ENCODE data around the gene IFIH1. TPM values are rescaled to one million over a fixed set of nuclear protein-coding genes. Genes with fewer than 3 reads are reported as not detected.

IFIH1 gene
- total and polyA plus RNA-seq, 2 donors (not counting 3 experiments of a cell fraction or from before 2014, with no cell fraction given) = 1.3 to 6.9 TPM

GRCh38 chr2:162256591-162256991, 61.9 kb downstream of the IFIH1 start:
- Histone ChIP-seq H3K4me1 (ENCODE audit: control insufficient read depth, extremely low read depth, insufficient read depth, low read length) (peaks cover 10% of the 10 kb centered on the region), H3K79me2 (ENCODE audit: control insufficient read depth, insufficient read depth, low read length) (no peaks in the 10 kb centered on the region), H3K27ac (ENCODE audit: insufficient read depth, low read depth, low read length) (no peak overlapping the region), H3K36me3 (ENCODE audit: control insufficient read depth in 2 of 2, extremely low read depth in 1 of 2, insufficient read depth in 2 of 2, low read length in 2 of 2) (no peaks in the 10 kb centered on the region), H3K4me2 (ENCODE audit: insufficient read depth, low read length) (no peak overlapping the region), H3K9me3 (replicated peaks; ENCODE audit: control insufficient read depth, insufficient read depth, low read length) (no peaks in the 10 kb centered on the region), H3K4me3 (replicated peaks in 1 of 3; ENCODE audit: insufficient read depth in 1 of 3, low read depth in 1 of 3, low read length in 3 of 3) (no peak overlapping the region), H2AFZ (ENCODE audit: low read depth, low read length) (no peak overlapping the region), H3K9me1 (replicated peaks; ENCODE audit: control insufficient read depth, extremely low read depth, insufficient read depth, low read length) (no peaks in the 10 kb centered on the region), H3K9ac (replicated peaks; ENCODE audit: extremely low read depth, insufficient read depth, low read length) (no peak overlapping the region), H3K27me3 (ENCODE audit: control insufficient read depth in 2 of 2, insufficient read depth in 2 of 2, low read length in 2 of 2) (no peaks in the 10 kb centered on the region), H4K20me1 (replicated peaks; ENCODE audit: control insufficient read depth, extremely low read depth, insufficient read depth, low read length) (no peaks in the 10 kb centered on the region)
- no peak for DNase-seq (ENCODE audit: low read depth, low spot score)
- no peak for FAIRE-seq
- BruUV-seq (replicated peaks) = no TSS peak
- CTCF ChIA-PET = interaction anchor here (1.3 to 1.8 kb wide), 2 partner anchors 11 to 15 kb away, joined by 3 to 5 read pairs; no protein-coding TSS in a partner anchor
- POLR2A ChIA-PET = no interaction called here
- intact Hi-C loops (cut with micrococcal nuclease) = no loop called here
- TF ChIP-seq FOS (IDR thresholded peaks at IDR 0.05; ENCODE audit: borderline replicate concordance, insufficient read depth, low read length) (peak; percentile 36), JUN (IDR thresholded peaks at IDR 0.05; ENCODE audit: borderline replicate concordance, insufficient read depth, insufficient read length, low read depth) (no peak)
- dilution Hi-C loops (cut with MboI; ENCODE audit: extremely low pct_ligation_motif_present, low sequenced_read_pairs) = no loop called here

- Histone ChIP-seq H3K27ac (ENCODE audit: insufficient read depth, low read depth, low read length) (no peak overlapping the region), H3K4me3 (replicated peaks in 1 of 3; ENCODE audit: insufficient read depth in 1 of 3, low read depth in 1 of 3, low read length in 3 of 3) (no peak overlapping the region), H3K4me1 (ENCODE audit: control insufficient read depth, extremely low read depth, insufficient read depth, low read length) (no peaks in the 10 kb centered on the region), H3K9ac (replicated peaks; ENCODE audit: extremely low read depth, insufficient read depth, low read length) (no peak overlapping the region), H3K36me3 (ENCODE audit: control insufficient read depth in 2 of 2, extremely low read depth in 1 of 2, insufficient read depth in 2 of 2, low read length in 2 of 2) (no peaks in the 10 kb centered on the region), H3K27me3 (ENCODE audit: control insufficient read depth in 2 of 2, insufficient read depth in 2 of 2, low read length in 2 of 2) (no peaks in the 10 kb centered on the region), H4K20me1 (replicated peaks; ENCODE audit: control insufficient read depth, extremely low read depth, insufficient read depth, low read length) (no peaks in the 10 kb centered on the region), H3K4me2 (ENCODE audit: insufficient read depth, low read length) (no peak overlapping the region), H3K9me3 (replicated peaks; ENCODE audit: control insufficient read depth, insufficient read depth, low read length) (no peaks in the 10 kb centered on the region), H2AFZ (ENCODE audit: low read depth, low read length) (no peak overlapping the region), H3K9me1 (replicated peaks; ENCODE audit: control insufficient read depth, extremely low read depth, insufficient read depth, low read length) (no peaks in the 10 kb centered on the region), H3K79me2 (ENCODE audit: control insufficient read depth, insufficient read depth, low read length) (no peaks in the 10 kb centered on the region)
- TF ChIP-seq POLR2AphosphoS5 (IDR thresholded peaks at IDR 0.05; ENCODE audit: insufficient read depth, low read depth, low read length) (no peak), FOS (IDR thresholded peaks at IDR 0.05; ENCODE audit: borderline replicate concordance, insufficient read depth, low read length) (no peak), JUN (IDR thresholded peaks at IDR 0.05; ENCODE audit: borderline replicate concordance, insufficient read depth, insufficient read length, low read depth) (no peak), MYC (IDR thresholded peaks at IDR 0.05; ENCODE audit: low read depth, low read length) (no peak), GATA2 (IDR thresholded peaks at IDR 0.05; ENCODE audit: insufficient read depth, insufficient read length, low read depth, low read length) (no peak), MAX (IDR thresholded peaks at IDR 0.05; ENCODE audit: insufficient read depth, insufficient read length) (no peak), EZH2 (IDR thresholded peaks at IDR 0.05; ENCODE audit: borderline replicate concordance, low read depth, low read length, severe bottlenecking) (no peak), CTCF (IDR thresholded peaks at IDR 0.05; ENCODE audit: extremely low read depth in 1 of 2, insufficient read depth in 1 of 2, low read depth in 1 of 2, low read length in 2 of 2) (no peak), POLR2A (IDR thresholded peaks at IDR 0.05; ENCODE audit: low read depth, low read length) (no peak)
- FAIRE-seq = no peak
- no TSS peak for BruUV-seq (replicated peaks)
- intact Hi-C loops (cut with micrococcal nuclease) (no loop called here), dilution Hi-C loops (cut with MboI; ENCODE audit: extremely low pct_ligation_motif_present, low sequenced_read_pairs) (no loop called here)
- ChIA-PET CTCF (no interaction called here), POLR2A (no interaction called here)
- DNase-seq (ENCODE audit: low read depth, low spot score) = no peak
These were observed 64.1 kb downstream of the IFIH1 start for GRCh38 chr2:162254236-162254871.

All from endothelial cell of umbilical vein (primary cell).